ENCODE results near the gene METTL14.

METTL14 gene

GRCh38 chr4:118760092-118760491, 74.9 kb downstream of the METTL14 start:
- DNase-seq, result no peak

GRCh38 chr4:118760493-118760892, 75.3 kb downstream of the METTL14 start:
- no peak for DNase-seq

GRCh38 chr4:118761397-118762016, 76.3 kb downstream of the METTL14 start:
- DNase-seq, result no peak

- DNase-seq, result no peak
These were observed 77.0 kb downstream of the METTL14 start for GRCh38 chr4:118762155-118762554.

- no peak for DNase-seq
These were observed 77.7 kb downstream of the METTL14 start for GRCh38 chr4:118762730-118763477.

Data from NCI-H1694 (cell line).